Fibroblast of lung (primary cell): Measurements from ENCODE around the gene GNPTG. TPM values are rescaled to one million over a fixed set of nuclear protein-coding genes. Genes with fewer than 3 reads are reported as not detected.

Source experiments
- DNase-seq, 2 donors: peaks; one replicate each; pipeline versions ENCODE4 v3.0.0 to v3.0.0-alpha.2; 2010; ENCODE audit warnings: low read depth in 2 of 2
- H2AFZ ChIP-seq: 2 replicates; pipeline ENCODE4 v1.5.1; 2012; ENCODE audit warnings: low read length, control low read depth, inconsistent platforms
- H3K27ac ChIP-seq: 2 replicates; pipeline ENCODE4 v1.5.1; 2011; ENCODE audit warnings: low read length, control low read depth; ENCODE audit not compliant: insufficient read depth
- H3K27me3 ChIP-seq: 2 replicates; pipeline ENCODE4 v1.5.1; 2011; ENCODE audit warnings: mild to moderate bottlenecking, low read length; ENCODE audit not compliant: control insufficient read depth, insufficient read depth
- H3K36me3 ChIP-seq: 2 replicates; pipeline ENCODE4 v1.5.1; 2011; ENCODE audit warnings: low read length; ENCODE audit not compliant: control insufficient read depth, insufficient read depth
- H3K4me1 ChIP-seq: 2 replicates; pipeline ENCODE4 v1.5.1; 2011; ENCODE audit warnings: low read length; ENCODE audit not compliant: control insufficient read depth, insufficient read depth; ENCODE audit errors: extremely low read depth
- H3K4me2 ChIP-seq: 2 replicates; pipeline ENCODE4 v1.5.1; 2011; ENCODE audit warnings: low read length, control low read depth; ENCODE audit not compliant: insufficient read depth; ENCODE audit errors: extremely low read depth
- H3K4me3 ChIP-seq, 4 experiments: fragments of 200-600 bp in 1 of 4; sonication (generic) in 1 of 4; replicated peaks in 1 of 4; 2 replicates each; pipeline ENCODE4 v1.5.1; 2011 to 2016; ENCODE audit warnings: low read length in 4 of 4, low read depth in 3 of 4, mild to moderate bottlenecking in 3 of 4, control low read depth in 2 of 4, inconsistent platforms in 1 of 4, mixed read lengths in 1 of 4; ENCODE audit not compliant: insufficient read depth in 1 of 4; ENCODE audit errors: control extremely low read depth in 1 of 4
- H3K79me2 ChIP-seq: 2 replicates; pipeline ENCODE4 v1.5.1; 2012; ENCODE audit warnings: mild to moderate bottlenecking, low read length, inconsistent platforms; ENCODE audit not compliant: control insufficient read depth, insufficient read depth
- H3K9ac ChIP-seq: 2 replicates; pipeline ENCODE4 v1.5.1; 2011; ENCODE audit warnings: mild to moderate bottlenecking, low read length, control low read depth; ENCODE audit not compliant: insufficient read depth
- H3K9me3 ChIP-seq: 2 replicates; pipeline ENCODE4 v1.5.1; 2012; ENCODE audit warnings: low read depth, low read length; ENCODE audit not compliant: control insufficient read depth, insufficient read depth
- H4K20me1 ChIP-seq: 2 replicates; pipeline ENCODE4 v1.5.1; 2011; ENCODE audit warnings: low read length; ENCODE audit not compliant: control insufficient read depth, insufficient read depth; ENCODE audit errors: extremely low read depth
- EZH2 ChIP-seq: IDR thresholded peaks from 2 replicates; pipeline ENCODE4 v1.5.1; 2012; ENCODE audit warnings: low read length, control low read depth, mild to moderate bottlenecking; ENCODE audit errors: missing control alignments
- polyA plus RNA-seq, 2 donors: library from polyadenylated mRNA; depleted of rRNA in 1 of 2; stranded (reverse) in 1 of 2; unstranded in 1 of 2; fragments of >200 nt; gene quantifications; 2 replicates each; pipeline ENCODE4 v1.2.1, GENCODE V29; 2011 to 2012; ENCODE audit warnings: missing spikeins in 1 of 2
- total RNA-seq: library from RNA; depleted of rRNA; stranded (reverse); fragments of >200 nt; gene quantifications from 2 replicates; pipeline ENCODE4 v1.2.1, GENCODE V29; 2014
- TF ChIP-seq, protein P1 (sequence below), 2 donors: IDR thresholded peaks in 1 of 2; conservative IDR thresholded peaks in 1 of 2; 1 replicate in 1 of 2; 2 replicates in 1 of 2; pipeline ENCODE4 v1.5.1; 2011 to 2012; ENCODE audit warnings: low read length in 2 of 2, control low read depth in 1 of 2, inconsistent platforms in 1 of 2, low read depth in 1 of 2, mild to moderate bottlenecking in 1 of 2

Gene GNPTG
- total and polyA plus RNA-seq, 2 donors (not counting 1 experiment from before 2014, with no cell fraction given) = 40.8 to 43.2 TPM

DNA sequence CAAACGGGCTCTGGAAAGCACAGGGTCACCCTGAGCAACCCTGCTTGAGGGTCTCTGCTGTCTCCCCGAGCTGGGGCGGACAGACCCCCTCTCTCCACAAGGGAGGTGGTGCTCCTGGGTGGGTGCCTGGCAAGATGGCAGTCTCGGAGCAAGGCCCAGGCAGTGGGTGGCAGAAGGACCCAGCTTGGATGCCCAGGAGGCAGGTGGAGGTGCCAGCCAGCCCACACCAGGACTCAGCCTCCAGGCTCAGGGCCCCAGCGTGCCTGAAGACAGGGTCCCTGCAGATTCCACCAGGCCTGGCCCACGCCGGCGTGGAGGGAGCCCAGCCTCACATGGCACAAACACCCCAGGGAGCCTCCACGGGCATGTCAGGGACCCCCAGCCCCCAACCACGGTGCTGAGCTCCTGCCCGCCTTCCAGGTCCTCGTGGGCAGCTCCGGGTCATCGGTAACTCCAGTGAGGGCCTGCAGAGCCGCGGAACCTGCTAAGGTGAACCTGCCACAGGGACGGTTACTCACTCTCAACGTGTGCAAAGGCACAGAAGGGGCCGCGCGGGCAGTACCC lies 42.0 kb downstream of the GNPTG start:
- Histone ChIP-seq H3K4me3 (no peak overlapping the region), H3K9me3 (no peaks in the 10 kb centered on the region), H3K27me3 (no peaks in the 10 kb centered on the region), H3K4me2 (no peak overlapping the region), H3K79me2 (no peaks in the 10 kb centered on the region), H3K36me3 (no peaks in the 10 kb centered on the region), H2AFZ (no peak overlapping the region), H3K27ac (no peak overlapping the region), H4K20me1 (no peaks in the 10 kb centered on the region), H3K9ac (no peak overlapping the region), H3K4me1 (no peaks in the 10 kb centered on the region)
- DNase-seq = no peak
- TF ChIP-seq, protein P1, sequence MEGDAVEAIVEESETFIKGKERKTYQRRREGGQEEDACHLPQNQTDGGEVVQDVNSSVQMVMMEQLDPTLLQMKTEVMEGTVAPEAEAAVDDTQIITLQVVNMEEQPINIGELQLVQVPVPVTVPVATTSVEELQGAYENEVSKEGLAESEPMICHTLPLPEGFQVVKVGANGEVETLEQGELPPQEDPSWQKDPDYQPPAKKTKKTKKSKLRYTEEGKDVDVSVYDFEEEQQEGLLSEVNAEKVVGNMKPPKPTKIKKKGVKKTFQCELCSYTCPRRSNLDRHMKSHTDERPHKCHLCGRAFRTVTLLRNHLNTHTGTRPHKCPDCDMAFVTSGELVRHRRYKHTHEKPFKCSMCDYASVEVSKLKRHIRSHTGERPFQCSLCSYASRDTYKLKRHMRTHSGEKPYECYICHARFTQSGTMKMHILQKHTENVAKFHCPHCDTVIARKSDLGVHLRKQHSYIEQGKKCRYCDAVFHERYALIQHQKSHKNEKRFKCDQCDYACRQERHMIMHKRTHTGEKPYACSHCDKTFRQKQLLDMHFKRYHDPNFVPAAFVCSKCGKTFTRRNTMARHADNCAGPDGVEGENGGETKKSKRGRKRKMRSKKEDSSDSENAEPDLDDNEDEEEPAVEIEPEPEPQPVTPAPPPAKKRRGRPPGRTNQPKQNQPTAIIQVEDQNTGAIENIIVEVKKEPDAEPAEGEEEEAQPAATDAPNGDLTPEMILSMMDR (conservative IDR thresholded peaks at IDR 0.05 in 1 of 2, IDR thresholded peaks at IDR 0.05 in 1 of 2; ENCODE audit: low read depth in 1 of 2, low read length in 2 of 2) = no peak
- TF ChIP-seq EZH2 = no peak

DNA sequence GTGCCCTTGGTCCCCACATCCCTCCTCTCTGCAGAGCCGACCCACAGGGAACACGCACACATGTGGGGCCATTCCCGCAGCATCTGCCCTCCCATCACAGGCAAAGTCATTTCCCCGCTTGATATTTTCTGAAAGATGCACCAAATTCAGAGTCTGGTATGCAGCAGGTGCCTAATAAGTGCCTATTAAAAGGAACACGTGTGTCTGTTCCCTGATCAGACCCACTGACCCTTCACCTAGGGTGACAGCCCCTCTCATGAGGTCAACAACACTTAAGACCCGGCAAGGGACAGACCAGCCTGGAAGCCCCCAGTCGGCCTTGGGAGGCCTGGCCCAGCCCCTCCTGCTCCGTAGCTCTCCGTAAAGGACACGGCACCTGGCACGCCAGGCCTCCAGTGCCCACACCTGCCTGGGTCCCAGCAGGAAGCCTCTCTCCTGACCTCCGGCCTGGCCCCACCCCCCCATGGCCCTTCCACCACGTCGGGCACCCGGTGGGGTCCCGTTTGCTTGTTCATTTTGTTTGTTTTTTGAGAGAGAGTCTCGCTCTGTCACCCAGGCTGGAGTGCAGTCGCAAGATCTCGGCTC lies 42.7 kb downstream of the GNPTG start:
- H3K4me3 ChIP-seq = no peak overlapping the region
- TF ChIP-seq, protein P1 (conservative IDR thresholded peaks at IDR 0.05 in 1 of 2, IDR thresholded peaks at IDR 0.05 in 1 of 2; ENCODE audit: low read depth in 1 of 2, low read length in 2 of 2) = no peak
- no peak for TF ChIP-seq EZH2
- H2AFZ ChIP-seq = no peak overlapping the region
- peaks cover 3% of the 10 kb centered on the region for H3K36me3 ChIP-seq
- no peak for DNase-seq
- H3K27me3 ChIP-seq = no peaks in the 10 kb centered on the region
- no peaks in the 10 kb centered on the region for H3K9me3 ChIP-seq
- H3K9ac ChIP-seq = no peak overlapping the region
- no peak overlapping the region for H3K27ac ChIP-seq
- H3K79me2 ChIP-seq = no peaks in the 10 kb centered on the region
- no peaks in the 10 kb centered on the region for H4K20me1 ChIP-seq
- H3K4me1 ChIP-seq = no peaks in the 10 kb centered on the region
- no peak overlapping the region for H3K4me2 ChIP-seq

DNA sequence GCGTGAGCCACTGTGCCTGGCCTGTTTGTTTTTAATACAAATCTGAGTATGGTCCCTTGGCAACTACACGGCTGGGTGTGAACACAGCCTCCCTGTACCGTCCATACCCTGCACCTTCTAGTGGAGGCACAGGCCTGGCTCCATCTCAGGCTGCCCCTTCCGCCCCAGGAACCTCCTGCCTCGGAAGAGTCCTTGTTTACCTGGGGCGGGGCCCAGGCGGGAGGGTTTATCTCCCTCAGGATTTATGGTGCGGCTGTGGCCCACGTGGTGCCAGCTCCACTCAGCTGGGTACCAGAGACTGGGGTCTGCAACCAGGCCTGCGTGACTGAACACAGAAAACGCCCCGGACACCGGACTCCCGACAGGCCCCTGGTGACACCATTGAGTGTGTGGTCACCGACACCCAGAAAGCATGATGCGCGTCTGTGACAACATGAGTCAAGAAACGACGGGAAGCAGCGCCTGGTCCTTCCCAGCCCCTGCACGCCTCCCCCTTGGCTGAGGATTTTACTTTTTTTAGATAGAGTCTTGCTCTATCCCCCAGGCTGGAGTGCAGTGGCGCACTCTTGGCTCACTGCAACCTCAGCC lies 43.8 kb downstream of the GNPTG start:
- TF ChIP-seq, protein P1 (conservative IDR thresholded peaks at IDR 0.05 in 1 of 2, IDR thresholded peaks at IDR 0.05 in 1 of 2; ENCODE audit: low read depth in 1 of 2, low read length in 2 of 2) = no peak
- TF ChIP-seq EZH2 = no peak
- no peak overlapping the region for H3K4me3 ChIP-seq
- no peak overlapping the region for H3K27ac ChIP-seq
- no peak overlapping the region for H3K4me2 ChIP-seq
- peaks cover 3% of the 10 kb centered on the region for H3K36me3 ChIP-seq
- DNase-seq = no peak
- no peaks in the 10 kb centered on the region for H4K20me1 ChIP-seq
- H3K9me3 ChIP-seq = no peaks in the 10 kb centered on the region
- no peaks in the 10 kb centered on the region for H3K79me2 ChIP-seq
- H3K9ac ChIP-seq = no peak overlapping the region
- H2AFZ ChIP-seq = no peak overlapping the region
- no peaks in the 10 kb centered on the region for H3K4me1 ChIP-seq
- H3K27me3 ChIP-seq = no peaks in the 10 kb centered on the region
